Left ventricle myocardium superior (tissue), 1 donor: ENCODE measurements around the gene BRF1. TPM values are rescaled to one million over a fixed set of nuclear protein-coding genes. Genes with fewer than 3 reads are reported as not detected.

ENCODE experiments used
- ATAC-seq: fragments of 200-7000 bp; cut with Tn5 transposase; one replicate; pipeline ENCODE4 v1.9.1; 2020; ENCODE audit warnings: mild to moderate bottlenecking, moderate library complexity
- DNase-seq: peaks from one replicate; pipeline ENCODE4 v3.0.0-alpha.2; 2020
- intact Hi-C: fragments of 100-400 bp; cut with micrococcal nuclease; formaldehyde crosslinking; loops from one replicate; pipeline ENCODE4 v1.11.0; 2022
- total RNA-seq: library from RNA; stranded (reverse); fragmentation: NEBNext Ultra II Directional; extraction: Animal tissue kit (Norgen Biotek cat#: 25700); gene quantifications from one replicate; pipeline ENCODE4 v1.2.1, GENCODE V29; 2021
- donor health status: DM: no; HTN: yes; CAD: no; lungs with severe emphysema.

BRF1 gene
- total RNA-seq, 1 donor from 2014 or later, result 20.3 TPM

- DNase-seq, result peak; percentile 76
- ATAC-seq, result peak; percentile 92
- intact Hi-C loops, result no loop called here
Measured at GRCh38 chr14:105220699-105221597, 79.9 kb downstream of the BRF1 start.

- DNase-seq (no peak), ATAC-seq (no peak)
- intact Hi-C loops, result no loop called here
Measured at GRCh38 chr14:105219753-105220152, 81.0 kb downstream of the BRF1 start.

GRCh38 chr14:105219043-105219612 lies 81.7 kb downstream of the BRF1 start:
- no peak for ATAC-seq
- intact Hi-C loops, result no loop called here
- no peak for DNase-seq

GRCh38 chr14:105218611-105219010 lies 82.2 kb downstream of the BRF1 start:
- DNase-seq, result no peak
- intact Hi-C loops, result no loop called here
- no peak for ATAC-seq

- intact Hi-C loops, result no loop called here
- ATAC-seq (no peak), DNase-seq (no peak)
Measured at GRCh38 chr14:105217774-105218173, 83.0 kb downstream of the BRF1 start.

- intact Hi-C loops, result no loop called here
- no peak for DNase-seq
- no peak for ATAC-seq
Measured at GRCh38 chr14:105216490-105217247, 84.1 kb downstream of the BRF1 start.

GRCh38 chr14:105215602-105216001 lies 85.2 kb downstream of the BRF1 start:
- ATAC-seq, result no peak
- DNase-seq, result no peak
- intact Hi-C loops, result no loop called here

GRCh38 chr14:105214324-105214915 lies 86.4 kb downstream of the BRF1 start:
- DNase-seq (no peak), ATAC-seq (no peak)
- intact Hi-C loops, result no loop called here

- intact Hi-C loops, result no loop called here
- ATAC-seq (no peak), DNase-seq (no peak)
Measured at GRCh38 chr14:105213361-105213760, 87.4 kb downstream of the BRF1 start.

- no peak for ATAC-seq
- intact Hi-C loops, result no loop called here
- DNase-seq, result no peak
Measured at GRCh38 chr14:105212541-105213300, 88.1 kb downstream of the BRF1 start.

- no peak for DNase-seq
- intact Hi-C loops, result no loop called here
- no peak for ATAC-seq
Measured at GRCh38 chr14:105211758-105212089, 89.1 kb downstream of the BRF1 start.

- intact Hi-C loops, result no loop called here
- no peak for DNase-seq
- no peak for ATAC-seq
Measured at GRCh38 chr14:105211086-105211757, 89.6 kb downstream of the BRF1 start.

GRCh38 chr14:105210266-105211025 lies 90.4 kb downstream of the BRF1 start:
- no peak for ATAC-seq
- no peak for DNase-seq
- intact Hi-C loops, result no loop called here

GRCh38 chr14:105209646-105210045 lies 91.2 kb downstream of the BRF1 start:
- no peak for ATAC-seq
- intact Hi-C loops, result no loop called here
- no peak for DNase-seq

- intact Hi-C loops, result no loop called here
- ATAC-seq (no peak), DNase-seq (no peak)
Measured at GRCh38 chr14:105209091-105209490, 91.7 kb downstream of the BRF1 start.

- ATAC-seq (no peak), DNase-seq (no peak)
- intact Hi-C loops, result no loop called here
Measured at GRCh38 chr14:105208738-105209075, 92.1 kb downstream of the BRF1 start.

- intact Hi-C loops, result no loop called here
- DNase-seq (no peak), ATAC-seq (no peak)
Measured at GRCh38 chr14:105207996-105208737, 92.6 kb downstream of the BRF1 start.
